ENCODE data around the gene RHOXF1.
"Not testable (repeated sequence)": the region's sequence is repeated elsewhere in the genome, so short reads cannot be mapped to it uniquely, and the experiment has no call there.

Gene RHOXF1

GRCh38 chrX:120115438-120115963 is at the start of gene RHOXF1:
RHOXF1 (minus strand) TSS chrX:120115913; CDS start chrX:120115862, 51 bp downstream.
- no peak for DNase-seq

GRCh38 chrX:120159086-120159485 is 43.4 kb upstream of the RHOXF1 start:
- DNase-seq = not testable (repeated sequence)

GRCh38 chrX:120158313-120158712 is 42.6 kb upstream of the RHOXF1 start, which contains the start of gene RHOXF2:
RHOXF2 (plus strand) TSS chrX:120158613; CDS start chrX:120158751, 138 bp downstream.
- not testable (repeated sequence) for DNase-seq

- not testable (repeated sequence) for DNase-seq
Measured at GRCh38 chrX:120150109-120150744, 34.5 kb upstream of the RHOXF1 start.

GRCh38 chrX:120147537-120147936 is 31.8 kb upstream of the RHOXF1 start:
- DNase-seq = no peak

GRCh38 chrX:120146323-120146722 is 30.6 kb upstream of the RHOXF1 start:
- DNase-seq = not testable (repeated sequence)

- no peak for DNase-seq
Measured at GRCh38 chrX:120145295-120145925, 29.7 kb upstream of the RHOXF1 start.

GRCh38 chrX:120144178-120144844 is 28.6 kb upstream of the RHOXF1 start:
- DNase-seq = no peak

- DNase-seq = no peak
Measured at GRCh38 chrX:120140293-120140981, 24.7 kb upstream of the RHOXF1 start.

GRCh38 chrX:120137439-120137838 is 21.7 kb upstream of the RHOXF1 start:
- DNase-seq = no peak

- DNase-seq = no peak
Measured at GRCh38 chrX:120136840-120137239, 21.1 kb upstream of the RHOXF1 start.

GRCh38 chrX:120136128-120136527 is 20.4 kb upstream of the RHOXF1 start:
- DNase-seq = no peak

GRCh38 chrX:120128306-120128846 is 12.7 kb upstream of the RHOXF1 start:
- not testable (repeated sequence) for DNase-seq

- DNase-seq = no peak
Measured at GRCh38 chrX:120125444-120125843, 9.7 kb upstream of the RHOXF1 start.

GRCh38 chrX:120120223-120120622 is 4.5 kb upstream of the RHOXF1 start:
- DNase-seq = no peak

GRCh38 chrX:120111611-120112010 is 4.1 kb downstream of the RHOXF1 start:
- DNase-seq = no peak

- DNase-seq = no peak
Measured at GRCh38 chrX:120109378-120109777, 6.3 kb downstream of the RHOXF1 start.

GRCh38 chrX:120104707-120105106 is 11.0 kb downstream of the RHOXF1 start:
- not testable (repeated sequence) for DNase-seq

GRCh38 chrX:120101057-120101456 is 14.7 kb downstream of the RHOXF1 start:
- DNase-seq = not testable (repeated sequence)

GRCh38 chrX:120090208-120090607 is 25.5 kb downstream of the RHOXF1 start:
- DNase-seq = no peak

- DNase-seq = no peak
Measured at GRCh38 chrX:120087289-120088017, 28.3 kb downstream of the RHOXF1 start.
